B cell (primary cell): ENCODE results near the gene IL17RA.

Source experiments
- EZH2 ChIP-seq: IDR thresholded peaks from 2 replicates; pipeline ENCODE4 v1.6.1; 2012; ENCODE audit warnings: borderline replicate concordance, low read depth, mild to moderate bottlenecking, moderate library complexity, low read length; ENCODE audit not compliant: insufficient read depth, poor library complexity, severe bottlenecking
- TF ChIP-seq, protein P1 (sequence below): fragments of 200-600 bp; IDR thresholded peaks from one replicate; pipeline ENCODE4 v1.8.0; 2022; ENCODE audit warnings: antibody characterized with exemption, mild to moderate bottlenecking

DNA sequence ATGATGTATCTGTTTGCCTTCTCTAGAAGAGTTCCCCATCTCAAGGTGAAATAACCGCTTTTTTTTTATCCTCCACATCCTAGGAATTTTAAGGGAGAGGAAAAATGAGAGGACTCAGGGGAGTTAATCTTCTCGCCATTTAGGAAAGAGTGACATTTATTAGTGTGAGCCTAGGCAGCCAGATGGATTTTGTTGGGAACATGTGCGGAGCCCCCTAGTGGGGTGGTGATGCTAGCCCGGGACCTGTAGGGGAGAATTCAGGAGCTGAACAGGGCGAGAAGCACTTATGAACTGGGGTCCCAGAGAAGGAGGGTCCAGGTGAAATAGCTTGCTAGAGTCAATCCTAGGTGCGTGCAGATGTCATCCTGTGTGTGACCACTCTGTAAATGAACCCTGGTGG lies 10.7 kb downstream of the IL17RA start:
- TF ChIP-seq, protein P1, sequence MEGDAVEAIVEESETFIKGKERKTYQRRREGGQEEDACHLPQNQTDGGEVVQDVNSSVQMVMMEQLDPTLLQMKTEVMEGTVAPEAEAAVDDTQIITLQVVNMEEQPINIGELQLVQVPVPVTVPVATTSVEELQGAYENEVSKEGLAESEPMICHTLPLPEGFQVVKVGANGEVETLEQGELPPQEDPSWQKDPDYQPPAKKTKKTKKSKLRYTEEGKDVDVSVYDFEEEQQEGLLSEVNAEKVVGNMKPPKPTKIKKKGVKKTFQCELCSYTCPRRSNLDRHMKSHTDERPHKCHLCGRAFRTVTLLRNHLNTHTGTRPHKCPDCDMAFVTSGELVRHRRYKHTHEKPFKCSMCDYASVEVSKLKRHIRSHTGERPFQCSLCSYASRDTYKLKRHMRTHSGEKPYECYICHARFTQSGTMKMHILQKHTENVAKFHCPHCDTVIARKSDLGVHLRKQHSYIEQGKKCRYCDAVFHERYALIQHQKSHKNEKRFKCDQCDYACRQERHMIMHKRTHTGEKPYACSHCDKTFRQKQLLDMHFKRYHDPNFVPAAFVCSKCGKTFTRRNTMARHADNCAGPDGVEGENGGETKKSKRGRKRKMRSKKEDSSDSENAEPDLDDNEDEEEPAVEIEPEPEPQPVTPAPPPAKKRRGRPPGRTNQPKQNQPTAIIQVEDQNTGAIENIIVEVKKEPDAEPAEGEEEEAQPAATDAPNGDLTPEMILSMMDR = no peak
- TF ChIP-seq EZH2 = no peak
